ENCODE results near the gene NT5M.

The NT5M gene

GRCh38 chr17:17384961-17385360 is 81.8 kb downstream of the NT5M start:
- Histone ChIP-seq H3K4me1 (ENCODE audit: control insufficient read depth in 1 of 2, insufficient read depth in 1 of 2, low read depth in 1 of 2, low read length in 1 of 2) (no peaks in the 10 kb centered on the region), H3K36me3 (no peaks in the 10 kb centered on the region), H3K27ac (no peak overlapping the region), H3K27me3 (no peaks in the 10 kb centered on the region), H3K4me3 (ENCODE audit: low read depth in 1 of 2, low read length in 1 of 2) (no peak overlapping the region), H3K9me3 (no peaks in the 10 kb centered on the region)
- no peak for TF ChIP-seq CTCF (IDR thresholded peaks at IDR 0.05)

- H3K4me1 ChIP-seq (ENCODE audit: control insufficient read depth in 1 of 2, insufficient read depth in 1 of 2, low read depth in 1 of 2, low read length in 1 of 2): no peaks in the 10 kb centered on the region
- no peaks in the 10 kb centered on the region for H3K27me3 ChIP-seq
- H3K4me3 ChIP-seq (ENCODE audit: low read depth in 1 of 2, low read length in 1 of 2): no peak overlapping the region
- no peak overlapping the region for H3K27ac ChIP-seq
- no peak for TF ChIP-seq CTCF (IDR thresholded peaks at IDR 0.05)
- no peaks in the 10 kb centered on the region for H3K36me3 ChIP-seq
- no peaks in the 10 kb centered on the region for H3K9me3 ChIP-seq
Observed at GRCh38 chr17:17385491-17385890, 82.3 kb downstream of the NT5M start.

- TF ChIP-seq CTCF (IDR thresholded peaks at IDR 0.05): no peak
- H3K27ac ChIP-seq: no peak overlapping the region
- H3K36me3 ChIP-seq: no peaks in the 10 kb centered on the region
- no peaks in the 10 kb centered on the region for H3K4me1 ChIP-seq (ENCODE audit: control insufficient read depth in 1 of 2, insufficient read depth in 1 of 2, low read depth in 1 of 2, low read length in 1 of 2)
- H3K4me3 ChIP-seq (ENCODE audit: low read depth in 1 of 2, low read length in 1 of 2): no peak overlapping the region
- no peaks in the 10 kb centered on the region for H3K9me3 ChIP-seq
- H3K27me3 ChIP-seq: peaks cover 6% of the 10 kb centered on the region
Observed at GRCh38 chr17:17386094-17386800, 83.1 kb downstream of the NT5M start.

GRCh38 chr17:17387017-17387497 is 83.9 kb downstream of the NT5M start:
- Histone ChIP-seq H3K36me3 (no peaks in the 10 kb centered on the region), H3K4me1 (ENCODE audit: control insufficient read depth in 1 of 2, insufficient read depth in 1 of 2, low read depth in 1 of 2, low read length in 1 of 2) (no peaks in the 10 kb centered on the region), H3K4me3 (ENCODE audit: low read depth in 1 of 2, low read length in 1 of 2) (no peak overlapping the region), H3K9me3 (no peaks in the 10 kb centered on the region), H3K27me3 (peaks cover 15% of the 10 kb centered on the region), H3K27ac (no peak overlapping the region)
- TF ChIP-seq CTCF (IDR thresholded peaks at IDR 0.05): no peak

- Histone ChIP-seq H3K4me1 (ENCODE audit: control insufficient read depth in 1 of 2, insufficient read depth in 1 of 2, low read depth in 1 of 2, low read length in 1 of 2) (no peaks in the 10 kb centered on the region), H3K4me3 (ENCODE audit: low read depth in 1 of 2, low read length in 1 of 2) (no peak overlapping the region), H3K9me3 (no peaks in the 10 kb centered on the region), H3K27ac (no peak overlapping the region), H3K27me3 (peaks cover 20% of the 10 kb centered on the region), H3K36me3 (no peaks in the 10 kb centered on the region)
- no peak for TF ChIP-seq CTCF (IDR thresholded peaks at IDR 0.05)
Observed at GRCh38 chr17:17387498-17388362, 84.6 kb downstream of the NT5M start.
